GM18867 (cell line): Measurements from ENCODE around the gene ZNF782.
"Not testable (repeated sequence)": the region's sequence is repeated elsewhere in the genome, so short reads cannot be mapped to it uniquely, and the experiment has no call there.

Source experiments
- ATAC-seq: cut with Tn5 transposase; IDR thresholded peaks from one replicate; pipeline ENCODE4 v1.9.1; 2021; ENCODE audit warnings: mild to moderate bottlenecking, moderate library complexity; ENCODE audit not compliant: unreplicated experiment

Gene ZNF782

GRCh38 chr9:96854651-96855273 lies 448 bp upstream of the ZNF782 start:
- ATAC-seq, result no peak

GRCh38 chr9:96852676-96853075 lies 1.6 kb downstream of the ZNF782 start:
- no peak for ATAC-seq

DNA sequence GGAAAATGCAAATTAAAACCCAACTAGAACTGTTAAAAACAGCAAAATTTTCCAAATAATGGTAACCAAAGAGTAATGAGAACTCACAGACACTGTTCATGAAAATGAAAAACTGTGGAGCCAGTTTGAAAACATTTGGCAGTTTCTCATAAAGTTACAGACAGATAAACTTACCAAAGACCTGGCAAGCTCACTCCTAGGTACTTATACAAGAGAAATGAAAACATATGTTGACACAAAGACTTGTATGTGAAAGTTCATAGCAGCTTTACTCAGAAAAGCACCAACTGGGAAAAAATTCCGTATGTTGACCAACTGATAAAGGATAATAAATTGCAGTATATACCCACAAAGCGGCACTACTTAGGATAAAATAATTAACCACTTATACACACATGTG lies 10.3 kb downstream of the ZNF782 start:
- no peak for ATAC-seq

DNA sequence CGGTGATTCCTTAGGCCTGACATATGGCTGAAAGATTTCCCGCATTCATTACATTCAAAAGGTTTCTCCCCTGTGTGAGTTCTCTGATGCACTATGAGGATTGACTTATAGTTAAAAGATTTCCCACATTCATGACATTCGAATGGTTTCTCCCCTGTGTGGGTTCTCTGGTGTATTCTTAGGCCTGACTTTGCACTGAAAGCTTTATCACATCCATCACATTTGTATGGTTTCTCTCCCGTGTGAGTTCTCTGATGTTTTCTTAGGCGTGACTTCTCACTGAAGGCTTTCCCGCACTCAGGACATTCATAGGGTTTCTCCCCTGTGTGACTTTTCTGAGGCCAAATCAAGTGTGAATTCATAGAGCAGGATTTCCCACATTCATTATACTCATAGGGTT lies 35.8 kb downstream of the ZNF782 start:
- no peak for ATAC-seq

DNA sequence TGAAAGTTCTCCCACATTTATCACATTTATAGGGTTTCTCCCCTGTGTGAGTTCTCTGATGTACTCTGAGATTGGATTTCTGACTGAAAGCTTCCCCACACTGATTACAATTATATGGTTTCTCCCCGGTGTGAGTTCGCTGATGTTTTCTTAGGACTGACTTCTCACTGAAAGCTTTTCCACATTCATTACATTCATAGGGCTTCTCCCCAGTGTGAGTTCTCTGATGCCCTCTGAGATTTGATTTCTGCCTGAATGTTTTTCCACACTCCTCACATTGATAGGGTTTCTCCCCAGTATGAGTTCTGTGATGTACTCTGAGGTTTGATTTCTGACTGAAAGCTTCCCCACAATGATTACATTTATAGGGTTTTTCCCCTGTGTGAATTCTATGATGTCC lies 36.3 kb downstream of the ZNF782 start:
- ATAC-seq, result no peak

DNA sequence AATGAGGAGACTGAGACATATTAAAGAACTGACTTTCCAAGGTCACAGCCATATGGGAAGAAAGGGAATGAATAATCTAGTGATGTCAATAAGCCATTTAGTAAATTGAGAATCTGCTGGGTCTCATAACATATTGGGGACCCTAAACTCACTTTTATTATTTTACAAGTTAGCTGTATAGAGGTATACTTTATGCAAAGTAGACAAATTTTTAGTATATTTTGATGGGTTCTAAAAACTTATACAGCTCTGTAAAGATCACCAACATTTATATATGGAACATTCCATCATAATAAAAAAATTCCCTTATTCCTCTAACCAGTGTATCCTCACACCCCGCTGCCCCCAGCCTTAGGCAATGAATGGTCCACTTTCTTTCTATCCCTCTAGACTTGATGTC lies 40.7 kb downstream of the ZNF782 start:
- ATAC-seq, result no peak

DNA sequence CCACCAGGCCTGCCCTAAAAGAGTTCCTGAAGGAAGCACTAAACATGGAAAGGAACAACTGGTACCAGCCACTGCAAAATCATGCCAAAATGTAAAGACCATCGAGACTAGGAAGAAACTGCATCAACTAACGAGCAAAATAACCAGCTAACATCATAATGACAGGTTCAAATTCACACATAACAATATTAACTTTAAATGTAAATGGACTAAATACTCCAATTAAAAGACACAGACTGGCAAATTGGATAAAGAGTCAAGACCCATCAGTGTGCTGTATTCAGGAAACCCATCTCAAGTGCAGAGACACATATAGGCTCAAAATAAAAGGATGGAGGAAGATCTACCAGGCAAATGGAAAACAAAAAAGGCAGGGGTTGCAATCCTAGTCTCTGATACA lies 55.4 kb downstream of the ZNF782 start:
- ATAC-seq, result not testable (repeated sequence)

- no peak for ATAC-seq
These were observed 70.3 kb downstream of the ZNF782 start for GRCh38 chr9:96784021-96784420.

DNA sequence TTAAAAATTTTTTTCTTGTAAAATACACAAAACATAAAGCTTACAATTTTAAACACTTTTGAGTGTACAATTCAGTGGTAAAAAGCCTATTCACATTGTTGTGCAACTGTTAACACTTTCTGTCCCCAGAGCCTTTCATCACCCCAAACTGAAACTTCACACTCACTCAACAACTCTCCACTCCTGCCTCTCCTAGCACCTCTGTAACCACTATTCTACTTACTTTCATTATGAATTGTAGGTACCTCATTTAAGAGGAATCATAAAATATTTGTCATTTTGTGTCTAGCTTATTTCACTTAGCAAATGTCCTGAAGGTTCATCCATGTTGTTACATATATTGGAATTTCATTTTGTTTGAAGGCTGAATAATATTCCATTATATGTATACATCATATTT lies 72.1 kb downstream of the ZNF782 start:
- ATAC-seq, result peak; percentile 41

DNA sequence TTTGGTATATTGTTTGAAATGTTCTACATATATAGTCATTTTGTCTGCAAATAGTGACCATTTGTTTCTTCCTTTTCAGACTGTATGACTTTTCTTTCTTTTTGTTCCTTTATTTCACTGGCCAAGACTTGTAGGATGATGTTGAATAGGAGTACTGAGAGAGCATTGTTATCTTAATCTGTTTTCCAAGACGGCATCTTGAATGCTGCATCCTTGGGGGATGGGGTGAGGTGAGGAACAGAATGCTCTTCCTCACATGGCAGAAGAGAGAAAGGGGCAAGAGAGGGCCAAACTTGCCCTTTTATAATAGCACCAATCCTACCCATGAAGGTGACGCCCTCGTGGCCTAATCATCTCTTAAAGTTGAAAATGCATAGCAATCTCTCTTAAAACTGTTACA lies 72.8 kb downstream of the ZNF782 start:
- no peak for ATAC-seq

- no peak for ATAC-seq
These were observed 75.2 kb downstream of the ZNF782 start for GRCh38 chr9:96779089-96779488.

DNA sequence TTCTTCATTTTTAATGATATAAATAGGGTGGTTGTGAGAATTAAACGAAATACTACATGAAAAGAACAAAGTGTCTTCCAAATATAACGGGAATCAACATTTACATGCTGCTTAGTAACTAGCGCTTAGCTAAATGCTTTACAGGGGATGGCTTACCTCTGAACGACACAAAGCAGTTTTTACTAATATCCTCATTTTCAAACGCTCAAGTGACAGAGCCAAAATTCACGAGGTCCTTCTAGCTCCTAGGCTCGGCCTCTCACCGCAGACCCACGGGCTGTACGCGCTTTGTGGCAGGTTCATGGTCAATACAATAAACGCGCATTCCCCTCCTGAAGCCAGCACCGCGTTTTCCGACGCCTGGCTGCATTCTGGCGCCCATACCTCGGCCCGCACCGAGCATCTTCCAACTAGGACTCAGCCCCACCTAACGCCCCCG lies 76.9 kb downstream of the ZNF782 start:
- ATAC-seq, result no peak

GRCh38 chr9:96771124-96771523 lies 83.2 kb downstream of the ZNF782 start:
- no peak for ATAC-seq

DNA sequence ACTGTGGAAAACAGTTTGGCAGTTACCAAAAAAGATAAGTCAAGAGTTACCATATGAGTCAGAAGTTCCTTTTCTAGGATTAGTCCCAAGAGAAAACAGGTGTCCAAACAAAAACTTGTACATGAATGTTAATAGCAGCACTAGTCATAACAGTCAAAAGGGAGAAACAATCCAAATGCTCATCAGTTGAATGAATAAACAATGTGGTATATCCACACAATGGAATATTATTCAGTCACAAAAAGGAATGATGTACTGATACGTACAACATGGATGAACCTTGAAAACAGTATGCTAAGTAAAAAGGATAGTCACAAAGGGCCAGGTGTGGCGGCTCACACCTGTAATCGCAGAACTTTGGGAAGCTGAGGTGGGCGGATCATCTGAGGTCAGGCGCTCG lies 84.3 kb downstream of the ZNF782 start:
- ATAC-seq, result no peak
